PFSK-1 (cell line): ENCODE results near the gene NUP210L.
A peak's percentile ranks its signal among the peaks of the same experiment; 100 is the strongest.

Experiments used
- FOXP2 ChIP-seq: optimal IDR thresholded peaks from 2 replicates; pipeline ENCODE3; 2011; ENCODE audit warnings: borderline replicate concordance, control low read depth, inconsistent platforms; ENCODE audit not compliant: insufficient read depth; ENCODE audit errors: extremely low read length, extremely low read depth
- POLR2AphosphoS5 ChIP-seq: IDR thresholded peaks from 2 replicates; pipeline ENCODE4 v1.6.1; 2012; ENCODE audit warnings: low read depth, mild to moderate bottlenecking, control low read depth, low read length, moderate library complexity
- SIN3A ChIP-seq: IDR thresholded peaks from 2 replicates; pipeline ENCODE4 v1.6.1; 2012; ENCODE audit warnings: mild to moderate bottlenecking, low read length, moderate library complexity, borderline replicate concordance; ENCODE audit not compliant: insufficient read depth
- TAF1 ChIP-seq: IDR thresholded peaks from 2 replicates; pipeline ENCODE4 v1.6.1; 2012; ENCODE audit warnings: low read length, control low read depth, borderline replicate concordance; ENCODE audit not compliant: insufficient read depth
- TF ChIP-seq, protein P1 (sequence below), 2 experiments: IDR thresholded peaks; 2 replicates each; pipeline versions ENCODE4 v1.6.1 to v1.8.0; 2011 to 2012; ENCODE audit warnings: low read depth in 2 of 2, low read length in 2 of 2, control low read depth in 1 of 2, inconsistent platforms in 1 of 2, mild to moderate bottlenecking in 1 of 2, moderate library complexity in 1 of 2; ENCODE audit not compliant: insufficient read depth in 1 of 2

DNA sequence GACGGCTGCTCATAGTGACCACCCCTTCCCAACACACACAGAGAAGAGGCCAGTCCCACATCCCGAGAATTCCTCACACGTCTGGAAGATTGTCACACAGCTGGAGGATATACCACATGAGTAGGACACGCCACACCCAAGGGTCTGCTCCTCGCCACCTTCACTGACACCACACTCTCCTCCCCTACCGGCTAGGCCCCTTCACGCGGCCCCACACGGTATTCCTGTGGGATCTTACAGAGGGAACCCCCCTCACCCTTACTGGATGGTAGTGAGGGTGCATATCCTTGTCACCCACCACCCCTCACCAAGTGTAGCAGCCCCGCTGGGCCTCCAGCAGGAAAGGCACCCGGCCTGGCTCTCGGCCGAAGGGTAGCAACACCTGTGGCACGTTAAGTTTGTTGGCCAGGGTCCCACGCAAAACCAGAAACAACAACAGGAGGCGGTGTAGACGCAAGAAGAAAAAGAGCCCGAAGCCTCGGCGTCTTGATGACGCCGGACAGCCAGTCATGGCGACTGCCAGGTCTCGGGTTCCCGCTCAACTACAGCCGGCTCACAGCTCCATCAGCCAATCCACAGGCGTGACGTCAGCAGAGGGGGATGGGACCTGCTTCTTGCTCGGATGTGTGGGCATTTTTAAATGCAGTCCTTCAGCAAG, at the start of gene NUP210L:
- TF ChIP-seq, protein P1, sequence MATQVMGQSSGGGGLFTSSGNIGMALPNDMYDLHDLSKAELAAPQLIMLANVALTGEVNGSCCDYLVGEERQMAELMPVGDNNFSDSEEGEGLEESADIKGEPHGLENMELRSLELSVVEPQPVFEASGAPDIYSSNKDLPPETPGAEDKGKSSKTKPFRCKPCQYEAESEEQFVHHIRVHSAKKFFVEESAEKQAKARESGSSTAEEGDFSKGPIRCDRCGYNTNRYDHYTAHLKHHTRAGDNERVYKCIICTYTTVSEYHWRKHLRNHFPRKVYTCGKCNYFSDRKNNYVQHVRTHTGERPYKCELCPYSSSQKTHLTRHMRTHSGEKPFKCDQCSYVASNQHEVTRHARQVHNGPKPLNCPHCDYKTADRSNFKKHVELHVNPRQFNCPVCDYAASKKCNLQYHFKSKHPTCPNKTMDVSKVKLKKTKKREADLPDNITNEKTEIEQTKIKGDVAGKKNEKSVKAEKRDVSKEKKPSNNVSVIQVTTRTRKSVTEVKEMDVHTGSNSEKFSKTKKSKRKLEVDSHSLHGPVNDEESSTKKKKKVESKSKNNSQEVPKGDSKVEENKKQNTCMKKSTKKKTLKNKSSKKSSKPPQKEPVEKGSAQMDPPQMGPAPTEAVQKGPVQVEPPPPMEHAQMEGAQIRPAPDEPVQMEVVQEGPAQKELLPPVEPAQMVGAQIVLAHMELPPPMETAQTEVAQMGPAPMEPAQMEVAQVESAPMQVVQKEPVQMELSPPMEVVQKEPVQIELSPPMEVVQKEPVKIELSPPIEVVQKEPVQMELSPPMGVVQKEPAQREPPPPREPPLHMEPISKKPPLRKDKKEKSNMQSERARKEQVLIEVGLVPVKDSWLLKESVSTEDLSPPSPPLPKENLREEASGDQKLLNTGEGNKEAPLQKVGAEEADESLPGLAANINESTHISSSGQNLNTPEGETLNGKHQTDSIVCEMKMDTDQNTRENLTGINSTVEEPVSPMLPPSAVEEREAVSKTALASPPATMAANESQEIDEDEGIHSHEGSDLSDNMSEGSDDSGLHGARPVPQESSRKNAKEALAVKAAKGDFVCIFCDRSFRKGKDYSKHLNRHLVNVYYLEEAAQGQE (IDR thresholded peaks at IDR 0.05; ENCODE audit: insufficient read depth in 1 of 2, low read depth in 2 of 2, low read length in 2 of 2): no peak
- TF ChIP-seq SIN3A: no peak
- TF ChIP-seq POLR2AphosphoS5: no peak
- TF ChIP-seq TAF1: no peak
- peak; percentile 28 for TF ChIP-seq FOXP2
